Left ventricle myocardium superior (tissue), 1 donor: ENCODE results near the gene IQSEC1. TPM values are rescaled to one million over a fixed set of nuclear protein-coding genes. Genes with fewer than 3 reads are reported as not detected.
A peak's percentile ranks its signal among the peaks of the same experiment; 100 is the strongest.

Experiments used
- ATAC-seq: fragments of 200-7000 bp; cut with Tn5 transposase; one replicate; pipeline ENCODE4 v1.9.1; 2020; ENCODE audit warnings: mild to moderate bottlenecking, moderate library complexity
- DNase-seq: peaks from one replicate; pipeline ENCODE4 v3.0.0-alpha.2; 2020
- intact Hi-C: fragments of 100-400 bp; cut with micrococcal nuclease; formaldehyde crosslinking; loops from one replicate; pipeline ENCODE4 v1.11.0; 2022
- total RNA-seq: library from RNA; stranded (reverse); fragmentation: NEBNext Ultra II Directional; extraction: Animal tissue kit (Norgen Biotek cat#: 25700); gene quantifications from one replicate; pipeline ENCODE4 v1.2.1, GENCODE V29; 2021
- donor health status: DM: no; HTN: yes; CAD: no; lungs with severe emphysema.

IQSEC1 gene
- total RNA-seq, 1 donor from 2014 or later, result 95.1 TPM

- no peak for DNase-seq
- intact Hi-C loops, result no loop called here
- no peak for ATAC-seq
Measured at GRCh38 chr3:13074006-13074375, 762 bp upstream of the IQSEC1 start.

DNA sequence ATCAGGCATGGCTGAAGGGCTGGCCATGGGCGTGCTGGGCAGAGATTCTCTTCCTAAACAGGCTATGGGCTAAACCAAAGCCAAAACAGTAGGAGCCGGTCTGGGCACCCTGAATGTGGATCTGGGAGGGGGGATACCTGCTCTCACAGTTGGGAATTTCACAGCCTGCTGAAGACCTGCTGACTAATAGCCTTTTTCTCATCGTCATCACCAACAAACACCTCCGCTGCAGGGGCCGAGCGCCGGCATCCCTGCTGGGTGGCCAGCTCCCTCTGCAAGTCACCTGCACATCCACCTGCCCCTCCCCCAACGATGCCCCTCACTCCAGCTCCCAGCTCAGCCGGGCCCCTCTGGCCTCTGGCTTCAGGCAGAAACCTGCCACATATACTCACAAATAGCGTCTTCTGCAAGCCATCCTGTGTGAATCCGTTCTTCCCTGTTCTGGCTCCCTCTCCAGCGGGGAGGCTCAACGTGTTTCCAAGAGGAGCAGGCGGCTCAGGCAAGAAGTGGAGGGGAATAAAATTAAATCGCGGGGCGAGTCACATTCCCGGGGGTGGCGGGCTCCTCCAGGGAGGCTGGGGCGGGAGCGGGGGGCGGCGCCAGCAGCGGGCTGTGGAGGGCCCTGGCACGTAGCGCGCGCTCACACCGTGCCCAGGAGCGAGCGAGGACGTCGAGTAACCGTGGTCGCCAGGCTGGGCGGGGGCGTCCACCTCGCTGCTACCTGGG, 466 bp downstream of the IQSEC1 start:
- DNase-seq, result no peak
- peak; percentile 13 for ATAC-seq
- intact Hi-C loops, result no loop called here

GRCh38 chr3:13072239-13072599, 1.0 kb downstream of the IQSEC1 start:
- peak; percentile 88 for DNase-seq
- peak; percentile 84 for ATAC-seq
- intact Hi-C loops, result no loop called here

DNA sequence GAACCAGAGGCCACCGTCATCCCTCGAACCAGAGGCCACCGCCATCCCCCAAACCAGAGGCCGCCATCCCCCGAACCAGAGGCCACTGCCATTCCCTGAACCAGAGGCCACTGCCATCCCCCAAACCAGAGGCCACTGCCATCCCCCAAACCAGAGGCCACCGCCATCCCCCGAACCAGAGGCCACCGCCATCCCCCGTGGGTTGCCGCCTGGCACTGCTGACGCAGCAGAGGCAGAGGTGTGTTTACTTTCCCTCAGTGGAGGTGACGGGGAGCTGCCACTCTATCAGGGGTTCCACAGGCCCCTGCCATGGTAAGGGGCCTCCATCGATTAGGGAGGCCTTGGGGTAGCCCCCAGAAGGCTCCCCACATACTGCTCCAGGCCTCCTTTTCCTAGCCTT, 1.5 kb downstream of the IQSEC1 start:
- DNase-seq (no peak), ATAC-seq (no peak)
- intact Hi-C loops, result no loop called here

- no peak for ATAC-seq
- no peak for DNase-seq
- intact Hi-C loops, result no loop called here
Measured at GRCh38 chr3:13070391-13071070, 2.7 kb downstream of the IQSEC1 start.

DNA sequence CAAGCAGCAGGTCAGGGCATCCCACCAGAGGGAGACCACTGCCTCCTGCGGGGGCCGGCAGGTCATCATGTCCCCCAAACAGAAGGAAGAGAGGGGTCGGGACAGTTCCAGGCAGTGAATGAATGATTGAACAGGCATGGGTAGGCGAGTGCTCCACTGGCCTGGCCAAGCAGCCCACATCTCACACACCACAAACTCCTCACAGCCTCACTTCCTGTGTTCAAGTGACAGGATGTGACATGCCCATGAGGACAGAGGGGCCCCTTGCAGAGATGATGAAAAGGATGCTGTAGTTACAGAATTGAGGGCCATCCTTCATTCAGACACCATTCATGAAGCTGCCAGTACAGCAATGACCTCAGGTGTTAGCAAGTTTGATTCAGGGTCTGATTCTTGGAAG, 3.7 kb downstream of the IQSEC1 start:
- intact Hi-C loops, result no loop called here
- DNase-seq, result no peak
- no peak for ATAC-seq

- DNase-seq (no peak), ATAC-seq (no peak)
- intact Hi-C loops, result no loop called here
Measured at GRCh38 chr3:13068269-13069010, 4.8 kb downstream of the IQSEC1 start.

DNA sequence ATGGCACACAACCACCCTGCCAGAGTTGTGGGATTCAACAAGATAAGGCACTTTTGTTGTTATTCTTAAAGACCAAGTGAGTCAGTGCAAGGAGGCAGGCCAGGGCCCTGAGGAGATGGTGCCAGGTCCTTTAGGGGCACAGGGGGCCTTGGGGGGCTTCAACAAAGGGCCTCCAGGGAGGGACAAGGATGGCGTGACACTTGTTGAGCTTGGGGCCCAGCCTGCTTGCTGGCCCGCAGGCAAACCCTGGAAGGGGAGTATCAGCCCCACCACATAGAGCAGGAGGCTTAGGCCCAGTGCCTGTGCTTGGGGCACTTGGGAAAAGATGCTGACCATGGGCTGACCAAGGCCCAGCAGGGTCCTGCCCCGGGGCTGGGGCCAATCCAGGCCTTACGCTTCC, 5.5 kb downstream of the IQSEC1 start:
- DNase-seq (no peak), ATAC-seq (no peak)
- intact Hi-C loops, result no loop called here

DNA sequence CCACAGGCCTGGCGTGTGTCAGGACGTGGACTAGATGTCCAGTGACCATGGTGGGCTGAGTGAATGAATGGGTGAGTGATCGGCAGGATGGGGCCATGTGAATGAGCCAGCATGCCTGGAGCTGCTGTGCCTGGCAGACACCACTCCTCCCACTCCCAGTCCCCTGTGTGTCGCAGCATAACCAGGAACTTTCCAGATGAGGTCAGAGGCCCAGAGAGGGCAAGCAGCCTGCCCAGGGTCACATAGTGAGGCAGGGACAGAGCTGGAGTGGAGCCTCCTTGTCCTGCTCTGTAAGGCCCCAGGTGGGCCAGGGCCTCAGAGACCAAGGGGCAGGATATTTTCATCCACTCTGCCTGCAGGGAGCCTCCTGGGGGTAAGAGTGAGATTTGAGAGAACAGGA, 6.4 kb downstream of the IQSEC1 start:
- no peak for ATAC-seq

DNA sequence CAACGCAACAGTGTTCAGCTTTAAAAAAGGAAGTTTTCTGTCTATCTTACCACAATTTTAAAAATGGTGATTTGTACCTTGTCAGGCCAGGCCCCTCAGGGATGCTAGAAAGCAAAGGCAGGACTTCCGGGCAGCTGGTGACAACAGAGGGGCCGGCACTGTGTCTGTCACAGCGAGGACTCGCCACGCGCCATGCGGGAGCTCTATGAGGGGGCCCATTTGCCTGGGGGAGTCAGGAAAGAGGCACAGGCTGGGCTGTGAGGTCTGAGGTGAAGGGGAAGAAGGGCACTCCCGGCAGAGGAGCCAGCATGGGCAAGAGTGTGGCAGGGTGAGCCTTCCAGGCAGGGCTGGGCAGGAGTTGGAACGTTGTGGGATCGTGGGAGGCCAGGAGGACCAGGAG, 7.0 kb downstream of the IQSEC1 start:
- ATAC-seq (no peak), DNase-seq (no peak)
- intact Hi-C loops, result no loop called here

More for the DNA sequence above, 6.4 kb downstream of the IQSEC1 start:
- no peak for DNase-seq
- intact Hi-C loops, result no loop called here

GRCh38 chr3:13065727-13066126, 7.5 kb downstream of the IQSEC1 start:
- intact Hi-C loops, result no loop called here
- DNase-seq (no peak), ATAC-seq (no peak)

GRCh38 chr3:13064964-13065363, 8.3 kb downstream of the IQSEC1 start:
- no peak for ATAC-seq
- intact Hi-C loops, result no loop called here
- no peak for DNase-seq

GRCh38 chr3:13064159-13064868, 8.9 kb downstream of the IQSEC1 start:
- intact Hi-C loops, result no loop called here
- ATAC-seq (no peak), DNase-seq (no peak)

DNA sequence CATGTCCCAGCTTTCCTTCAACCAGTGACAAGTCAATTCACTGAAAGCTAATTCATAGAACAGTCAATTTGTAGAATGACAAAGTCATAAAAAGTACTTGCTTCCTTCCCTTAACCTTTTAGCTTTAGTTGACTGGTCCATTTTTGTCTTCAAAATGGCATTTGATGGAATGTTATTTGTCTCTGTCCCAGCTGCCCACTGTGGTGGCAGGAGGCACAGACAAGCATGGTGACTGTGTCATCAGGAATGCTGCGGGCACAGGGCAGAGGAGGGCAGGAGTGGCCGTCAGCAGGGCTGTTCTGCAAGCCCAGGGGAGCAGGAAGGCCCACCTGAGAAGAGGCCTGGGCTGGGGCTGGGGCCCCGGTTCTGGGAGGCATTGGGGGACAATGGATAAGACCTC, 10.0 kb downstream of the IQSEC1 start:
- DNase-seq (no peak), ATAC-seq (no peak)
- intact Hi-C loops, result no loop called here

- ATAC-seq, result no peak
- DNase-seq, result no peak
- intact Hi-C loops, result no loop called here
Measured at GRCh38 chr3:13062647-13063046, 10.6 kb downstream of the IQSEC1 start.

DNA sequence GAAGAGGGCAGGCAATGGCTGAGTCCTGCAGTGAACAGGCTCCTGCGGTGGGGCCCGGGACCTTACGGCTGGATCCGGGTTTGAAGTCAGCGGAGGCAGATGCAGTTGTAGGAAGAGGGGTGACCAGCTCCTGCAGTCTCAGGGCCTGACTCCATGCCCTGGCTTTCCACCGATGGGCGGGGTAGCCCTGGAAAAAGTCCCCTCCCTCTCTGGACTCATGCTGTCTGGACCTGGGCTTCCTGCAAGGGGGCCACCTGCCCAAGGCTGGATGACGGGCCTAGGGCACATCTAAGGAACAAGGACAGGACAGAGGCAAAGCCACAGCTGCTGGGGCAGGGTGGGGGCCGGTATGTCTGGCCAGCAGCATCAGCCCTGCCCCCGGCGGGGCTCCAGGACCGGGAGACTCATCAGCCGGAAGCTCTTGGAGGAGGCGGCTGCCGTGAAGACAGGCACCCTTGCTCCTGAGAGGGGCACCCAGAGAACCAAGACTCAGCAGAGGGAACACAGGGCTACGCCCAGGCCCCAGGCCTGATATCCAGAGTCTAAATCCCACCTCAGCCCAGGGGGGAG, 12.8 kb downstream of the IQSEC1 start:
- intact Hi-C loops, result no loop called here
- DNase-seq (no peak), ATAC-seq (no peak)

- ATAC-seq (no peak), DNase-seq (no peak)
- intact Hi-C loops, result no loop called here
Measured at GRCh38 chr3:13058346-13059120, 14.7 kb downstream of the IQSEC1 start.

- no peak for ATAC-seq
- DNase-seq, result no peak
- intact Hi-C loops, result no loop called here
Measured at GRCh38 chr3:13057282-13058040, 15.8 kb downstream of the IQSEC1 start.
